B cell (primary cell): Measurements from ENCODE around the gene CCT6B. TPM values are rescaled to one million over a fixed set of nuclear protein-coding genes. Genes with fewer than 3 reads are reported as not detected.

Experiments
- ATAC-seq: fragments of 200-7000 bp; cut with Tn5 transposase; one replicate; pipeline ENCODE4 v1.10.0; 2021; ENCODE audit warnings: low read depth, mild to moderate bottlenecking, moderate number of reproducible peaks, moderate library complexity
- CTCF ChIA-PET: fragments of 350-600 bp; sonication (Branson Sonifier 250); formaldehyde crosslinking; loops from one replicate; lab custom pipeline; 2021; ENCODE audit warnings: antibody characterized with exemption, inconsistent platforms; lab: Charles Lee
- POLR2A ChIA-PET: fragments of 350-600 bp; sonication (Branson Sonifier 250); formaldehyde crosslinking; loops from one replicate; lab custom pipeline; 2021; ENCODE audit warnings: antibody characterized with exemption; lab: Charles Lee
- DNase-seq: peaks from one replicate; pipeline ENCODE4 v3.0.0; 2013
- H2AFZ ChIP-seq: 2 replicates; pipeline ENCODE4 v1.6.1; 2012; ENCODE audit warnings: mild to moderate bottlenecking, low read depth, low read length; ENCODE audit not compliant: insufficient read depth, poor library complexity, severe bottlenecking
- H3K27ac ChIP-seq, 2 donors: 1 replicate in 1 of 2; 2 replicates in 1 of 2; pipeline ENCODE4 v1.5.1; 2012 to 2013; ENCODE audit warnings: low read length in 2 of 2, mild to moderate bottlenecking in 2 of 2, moderate library complexity in 1 of 2
- H3K27me3 ChIP-seq, 4 experiments: fragments of 200-600 bp in 1 of 4; sonication (generic) in 1 of 4; replicated peaks in 1 of 4; 1 replicate in 2 of 4; 2 replicates in 2 of 4; pipeline versions ENCODE4 v1.6.1 to v1.7.0; 2013 to 2016; ENCODE audit warnings: low read length in 3 of 4, mild to moderate bottlenecking in 2 of 4, mixed read lengths in 1 of 4, moderate library complexity in 1 of 4; ENCODE audit not compliant: insufficient read depth in 4 of 4, control insufficient read depth in 3 of 4; ENCODE audit errors: control extremely low read depth in 1 of 4
- H3K36me3 ChIP-seq, 2 experiments: replicated peaks in 1 of 2; 1 replicate in 1 of 2; 2 replicates in 1 of 2; pipeline versions ENCODE4 v1.6.1 to v1.7.1; 2013; ENCODE audit warnings: low read length in 1 of 2; ENCODE audit not compliant: insufficient read depth in 2 of 2, control insufficient read depth in 1 of 2; ENCODE audit errors: control extremely low read depth in 1 of 2, extremely low read depth in 1 of 2
- H3K4me1 ChIP-seq, 2 donors: fragments of 200-600 bp in 1 of 2; sonication (generic) in 1 of 2; 1 replicate in 1 of 2; 2 replicates in 1 of 2; pipeline versions ENCODE4 v1.5.1 to v1.6.1; 2013 to 2017; ENCODE audit warnings: low read length in 2 of 2; ENCODE audit not compliant: control insufficient read depth in 2 of 2, insufficient read depth in 2 of 2
- H3K4me2 ChIP-seq: replicated peaks from 2 replicates; pipeline ENCODE3; 2012; ENCODE audit warnings: mild to moderate bottlenecking, low read depth, low read length; ENCODE audit not compliant: poor library complexity, severe bottlenecking
- H3K4me3 ChIP-seq, 5 experiments: fragments of 200-600 bp in 1 of 5; sonication (generic) in 1 of 5; 1 replicate in 3 of 5; 2 replicates in 2 of 5; pipeline versions ENCODE4 v1.5.1 to v1.7.0; 2011 to 2016; ENCODE audit warnings: low read length in 4 of 5, mild to moderate bottlenecking in 4 of 5, low read depth in 2 of 5, control low read depth in 1 of 5, moderate library complexity in 1 of 5; ENCODE audit not compliant: insufficient read depth in 1 of 5; ENCODE audit errors: control extremely low read depth in 1 of 5, extremely low read depth in 1 of 5
- H3K79me2 ChIP-seq: fragments of 200-600 bp; sonication (generic); one replicate; pipeline ENCODE4 v1.6.0; 2016; ENCODE audit warnings: low read length; ENCODE audit not compliant: control insufficient read depth, insufficient read depth
- H3K9ac ChIP-seq: fragments of 200-600 bp; sonication (generic); 2 replicates; pipeline ENCODE4 v1.6.1; 2017; ENCODE audit warnings: mild to moderate bottlenecking, low read length, moderate library complexity
- H3K9me3 ChIP-seq, 3 donors: one replicate each; pipeline versions ENCODE4 v1.6.1 to v1.7.1; 2013; ENCODE audit warnings: low read length in 2 of 3; ENCODE audit not compliant: control insufficient read depth in 2 of 3, insufficient read depth in 1 of 3; ENCODE audit errors: control extremely low read depth in 1 of 3
- H4K20me1 ChIP-seq: 2 replicates; pipeline ENCODE4 v1.6.0; 2012; ENCODE audit warnings: mild to moderate bottlenecking, low read length; ENCODE audit not compliant: insufficient read depth, control insufficient read depth, poor library complexity, severe bottlenecking
- H3K27ac Mint-ChIP-seq: one replicate; pipeline ENCODE4 v1.8.0; 2021; ENCODE audit warnings: mixed read lengths
- H3K27me3 Mint-ChIP-seq: one replicate; pipeline ENCODE4 v1.8.0; 2021; ENCODE audit warnings: mixed read lengths
- H3K4me1 Mint-ChIP-seq: one replicate; pipeline ENCODE4 v1.8.0; 2021; ENCODE audit warnings: mixed read lengths
- H3K4me3 Mint-ChIP-seq: one replicate; pipeline ENCODE4 v1.8.0; 2021; ENCODE audit warnings: mixed read lengths
- H3K9me3 Mint-ChIP-seq: one replicate; pipeline ENCODE4 v1.8.0; 2022; ENCODE audit warnings: mixed read lengths; ENCODE audit not compliant: insufficient read depth
- CTCF ChIP-seq: fragments of 200-600 bp; IDR thresholded peaks from one replicate; pipeline ENCODE4 v1.8.0; 2022; ENCODE audit warnings: antibody characterized with exemption, mild to moderate bottlenecking
- EZH2 ChIP-seq: IDR thresholded peaks from 2 replicates; pipeline ENCODE4 v1.6.1; 2012; ENCODE audit warnings: borderline replicate concordance, low read depth, mild to moderate bottlenecking, moderate library complexity, low read length; ENCODE audit not compliant: insufficient read depth, poor library complexity, severe bottlenecking
- WGBS: methylation state at CpG from one replicate; pipeline ENCODE4 v1.1.5; 2013; ENCODE audit warnings: missing lambda C conversion rate; ENCODE audit not compliant: insufficient coverage; 5-methylcytosine and 5-hydroxymethylcytosine counted together
- intact Hi-C: fragments of 100-400 bp; cut with micrococcal nuclease; formaldehyde crosslinking; loops from one replicate; pipeline ENCODE4 v1.10.0; 2022
- polyA plus RNA-seq: library from polyadenylated mRNA; depleted of rRNA; stranded (reverse); fragments of >200 nt; gene quantifications from 2 replicates; pipeline ENCODE4 v1.2.3, GENCODE V29; 2012
- total RNA-seq, 2 donors: library from RNA; stranded (reverse); fragments of 120-200 nt in 1 of 2; gene quantifications; 1 replicate in 1 of 2; 2 replicates in 1 of 2; pipeline versions ENCODE4 v1.2.3 to v1.2.4, GENCODE V29; 2013 to 2022

CCT6B gene
- total and polyA plus RNA-seq, 2 donors (not counting 1 experiment from before 2014, with no cell fraction given) = 0.82 to 2.6 TPM

GRCh38 chr17:34909040-34909439 is 52.2 kb downstream of the CCT6B start:
- Histone ChIP-seq H3K4me1 (peaks cover 0 to 4% of the 10 kb centered on the region in 2 donors), H3K27me3 (peaks cover 0 to 3% (median 0%) of the 10 kb centered on the region in 4 experiments), H3K36me3 (no peaks in the 10 kb centered on the region), H3K79me2 (no peaks in the 10 kb centered on the region), H3K4me2 (no peak overlapping the region), H3K9ac (no peak overlapping the region), H3K27ac (no peak overlapping the region), H3K4me3 (no peak overlapping the region), H3K9me3 (no peaks in the 10 kb centered on the region), H2AFZ (no peak overlapping the region), H4K20me1 (no peaks in the 10 kb centered on the region)
- intact Hi-C loops = no loop called here
- no peak overlapping the region for H3K27ac Mint-ChIP-seq
- CTCF ChIA-PET = no interaction called here
- peaks cover 18% of the 10 kb centered on the region for H3K27me3 Mint-ChIP-seq
- TF ChIP-seq CTCF = no peak
- no peak for TF ChIP-seq EZH2
- 39% methylated on average over 4 of the region's 5 CpGs for WGBS
- H3K9me3 Mint-ChIP-seq = no peaks in the 10 kb centered on the region
- POLR2A ChIA-PET = no interaction called here
- no peak overlapping the region for H3K4me3 Mint-ChIP-seq
- ATAC-seq (no peak), DNase-seq (no peak)
- H3K4me1 Mint-ChIP-seq = peaks cover 7% of the 10 kb centered on the region

- Histone ChIP-seq H3K79me2 (no peaks in the 10 kb centered on the region), H3K36me3 (no peaks in the 10 kb centered on the region), H3K27ac (no peak overlapping the region), H3K4me2 (no peak overlapping the region), H3K9me3 (no peaks in the 10 kb centered on the region), H4K20me1 (no peaks in the 10 kb centered on the region), H3K9ac (no peak overlapping the region), H2AFZ (no peak overlapping the region), H3K27me3 (peaks cover 0 to 9% (median 2%) of the 10 kb centered on the region in 4 experiments), H3K4me1 (no peaks in the 10 kb centered on the region), H3K4me3 (no peak overlapping the region)
- Mint-ChIP-seq H3K9me3 (no peaks in the 10 kb centered on the region), H3K27me3 (peaks cover 62% of the 10 kb centered on the region), H3K4me1 (no peaks in the 10 kb centered on the region), H3K4me3 (no peak overlapping the region), H3K27ac (no peak overlapping the region)
- TF ChIP-seq CTCF (no peak), EZH2 (no peak)
- CTCF ChIA-PET = no interaction called here
- ATAC-seq (no peak), DNase-seq (no peak)
- POLR2A ChIA-PET = no interaction called here
- WGBS = no CpG with 5 or more reads among the region's 4 CpGs
- intact Hi-C loops = no loop called here
These were observed 58.3 kb downstream of the CCT6B start for GRCh38 chr17:34902831-34903547.
